Stimulated activated CD8-positive, alpha-beta memory T cell treated with anti-CD3 and anti-CD28 coated beads, Interleukin-7, amount 100 ng/mL, for 24 hours (primary cell): Measurements from ENCODE around the gene GAB2.

Experiments used
- DNase-seq: peaks from one replicate; pipeline ENCODE4 v3.0.0-alpha.2; 2020; ENCODE audit warnings: low read depth

The GAB2 gene

DNA sequence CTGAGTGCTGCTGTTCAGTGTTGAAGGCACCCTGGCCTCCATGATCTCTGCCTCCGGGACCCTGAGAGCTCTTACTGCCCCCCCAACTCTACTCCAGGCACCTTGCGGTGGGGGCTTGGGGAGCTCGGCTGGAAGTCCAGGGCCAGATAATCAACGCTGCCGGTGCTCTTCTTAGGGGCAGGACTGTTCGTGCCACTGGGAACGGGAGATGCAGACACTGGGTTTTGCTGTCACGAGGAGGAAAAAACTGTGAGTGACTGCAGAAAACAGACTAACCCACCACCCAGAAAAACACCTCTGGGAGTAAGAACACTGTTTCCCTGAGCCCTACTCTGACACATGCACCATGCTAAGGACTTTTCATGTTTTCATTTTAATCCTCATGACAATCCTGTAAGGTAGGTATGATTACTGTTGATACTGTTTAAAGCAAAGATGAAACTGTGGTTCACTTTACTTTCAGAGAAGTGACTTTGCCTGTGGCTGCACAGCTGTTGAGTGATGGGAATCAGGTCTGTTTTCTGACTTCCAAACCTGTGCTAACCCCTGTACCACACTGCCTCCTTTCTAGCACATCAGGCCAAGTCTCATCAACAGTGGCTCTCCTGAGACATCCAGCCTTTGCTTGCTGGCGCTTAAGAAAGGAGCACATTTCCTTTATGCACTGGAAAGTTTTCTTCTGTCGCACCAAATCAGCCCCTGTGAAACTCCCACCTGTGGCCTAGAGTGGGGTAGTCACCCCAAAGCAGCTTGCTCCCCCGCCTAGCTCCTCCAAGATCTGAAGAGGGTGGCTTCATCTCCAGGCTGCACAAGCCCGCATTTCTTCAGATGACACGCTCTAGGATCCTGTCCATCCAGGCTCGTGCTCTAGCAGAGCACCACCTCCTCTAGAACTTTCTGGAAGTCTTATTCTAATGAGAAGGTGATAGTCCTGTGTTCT is 197.1 kb downstream of the GAB2 start:
- no peak for DNase-seq

GRCh38 chr11:78219493-78220217 is 198.0 kb downstream of the GAB2 start:
- DNase-seq = no peak

DNA sequence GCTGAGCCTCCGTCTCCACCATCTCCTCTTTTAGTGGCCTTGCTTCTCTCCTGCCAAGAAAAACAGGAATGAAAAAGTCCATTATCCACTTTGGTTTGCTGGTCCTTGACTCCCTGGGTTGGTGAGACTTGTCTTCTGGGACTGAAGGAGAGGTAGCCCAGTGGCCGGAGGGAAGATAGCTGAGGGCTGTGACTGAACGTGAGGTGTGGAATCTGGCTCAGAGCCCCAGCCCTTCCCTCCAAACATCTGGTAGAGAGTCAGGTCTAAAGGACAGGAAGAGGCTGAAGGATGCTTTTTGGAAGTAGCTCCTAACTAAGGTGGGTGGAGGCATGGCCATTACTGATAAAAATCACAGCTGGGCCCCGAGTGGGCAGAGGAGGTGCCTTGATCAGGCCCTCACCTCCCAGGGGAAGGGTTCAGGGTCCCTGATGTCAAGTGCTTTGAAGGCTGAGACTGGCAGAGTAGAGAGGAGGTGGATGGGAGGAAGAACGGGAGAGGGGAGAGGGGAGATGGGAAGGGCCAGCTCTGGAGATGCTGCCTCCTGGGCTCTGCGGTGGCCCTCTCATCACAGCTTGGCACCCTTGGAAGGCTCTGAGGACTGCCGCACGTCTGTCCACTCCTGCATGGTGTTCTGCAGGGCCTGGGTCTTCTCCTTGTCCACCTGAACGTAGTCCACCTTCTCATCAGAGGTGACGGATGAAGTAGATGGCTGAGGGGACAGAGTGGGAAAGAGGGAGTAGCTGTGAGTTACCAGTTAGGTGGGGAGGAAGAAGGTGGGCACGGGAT is 198.7 kb downstream of the GAB2 start:
- no peak for DNase-seq

- DNase-seq = no peak
These were observed 199.7 kb downstream of the GAB2 start for GRCh38 chr11:78217650-78218541.

GRCh38 chr11:78216571-78217287 is 200.9 kb downstream of the GAB2 start:
- DNase-seq = no peak

- DNase-seq = no peak
These were observed 201.6 kb downstream of the GAB2 start for GRCh38 chr11:78216021-78216420.

DNA sequence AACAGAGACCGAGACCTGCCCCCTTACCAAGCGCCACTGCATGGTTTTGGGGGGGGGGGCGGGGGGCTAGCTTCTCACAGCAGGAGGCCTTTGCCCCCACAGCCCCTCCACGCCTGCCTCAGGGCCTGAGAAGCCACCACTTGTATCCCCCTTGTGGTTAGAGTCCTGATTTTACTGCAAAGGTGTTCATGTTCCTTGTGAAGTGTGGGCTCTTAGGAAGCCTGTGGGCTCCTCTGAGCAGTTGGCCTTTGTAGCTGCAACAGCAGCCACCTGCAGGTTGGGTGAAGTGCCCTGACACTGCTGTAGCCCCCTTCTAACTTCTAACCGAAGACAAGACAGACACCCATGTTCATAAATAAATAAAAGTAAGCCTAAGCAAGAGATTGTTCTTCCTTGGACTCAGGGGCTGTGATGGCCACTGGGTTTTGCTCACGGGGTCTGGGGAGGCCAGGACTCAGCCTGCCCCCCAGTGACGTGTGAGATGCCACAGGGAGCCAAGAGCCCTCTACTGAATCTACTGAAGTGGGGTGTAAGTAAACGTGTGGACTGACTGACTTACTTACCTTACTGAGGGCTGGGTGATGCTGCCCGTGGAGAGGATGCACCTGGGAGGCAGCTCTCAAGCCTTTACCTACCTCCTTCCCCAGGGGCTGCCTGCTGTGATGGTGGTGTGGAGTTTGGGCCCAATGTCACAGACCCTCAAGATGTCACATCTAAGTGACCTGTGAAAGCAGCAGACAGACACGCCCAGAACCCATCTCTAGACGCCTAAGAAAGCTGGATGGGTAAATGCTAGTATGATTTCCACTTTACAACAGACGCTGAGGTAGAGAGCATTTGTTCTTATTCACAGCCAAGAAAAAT is 203.1 kb downstream of the GAB2 start:
- DNase-seq = no peak

- no peak for DNase-seq
These were observed 203.9 kb downstream of the GAB2 start for GRCh38 chr11:78213526-78214330.

DNA sequence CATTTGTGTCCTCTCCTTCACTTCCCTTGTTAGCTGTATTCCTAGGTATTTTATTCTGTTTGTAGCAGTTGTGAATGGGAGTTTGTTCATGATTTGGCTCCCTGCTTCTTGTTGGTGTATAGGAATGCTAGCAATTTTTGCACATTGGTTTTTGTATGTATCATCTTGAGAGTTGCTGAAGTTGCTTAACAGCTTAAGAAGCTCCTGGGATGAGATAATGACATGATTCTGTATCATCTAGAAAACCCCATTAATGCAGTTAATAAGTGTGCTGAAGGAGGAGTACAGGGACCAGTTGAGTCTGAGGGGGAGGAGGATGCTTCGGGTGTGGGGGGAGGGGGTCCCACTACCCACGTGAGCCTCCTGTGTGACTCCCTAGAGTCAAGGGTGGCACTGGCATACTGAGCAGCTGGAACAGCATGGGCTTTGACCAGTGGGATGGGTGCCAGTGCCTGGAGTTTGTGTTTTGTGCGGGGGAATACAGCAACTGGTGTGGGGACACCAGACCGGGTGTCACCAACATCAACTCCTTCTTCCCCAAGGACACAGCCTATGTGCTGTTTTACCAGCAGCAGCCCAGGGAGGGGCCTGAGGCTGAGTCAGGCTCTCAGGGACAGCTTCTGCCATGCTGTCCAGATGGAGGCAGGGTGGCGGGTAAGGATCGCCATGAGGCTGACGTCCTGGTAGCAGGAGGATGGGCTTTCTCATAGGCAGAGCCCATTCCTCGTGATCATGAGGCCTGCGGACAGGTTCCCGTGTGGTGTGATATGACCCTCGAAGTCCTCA is 204.8 kb downstream of the GAB2 start:
- no peak for DNase-seq

DNA sequence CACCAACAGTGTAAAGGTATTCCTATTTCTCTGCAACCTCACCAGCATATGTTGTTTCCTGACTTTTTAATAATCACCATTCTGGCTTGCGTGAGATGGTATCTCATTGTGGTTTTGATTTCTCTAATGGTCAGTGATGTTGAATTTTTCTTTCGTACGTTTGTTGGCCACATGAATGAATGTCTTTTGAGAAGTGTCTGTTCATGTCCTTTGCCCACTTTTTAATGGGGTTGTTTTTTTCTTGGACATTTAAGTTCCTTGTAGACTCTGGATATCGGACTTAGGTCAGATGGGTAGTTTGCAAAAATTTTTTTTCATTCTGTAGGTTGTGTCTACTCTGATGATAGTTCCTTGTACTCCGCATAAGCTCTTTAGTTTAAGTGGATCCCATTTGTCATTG is 206.1 kb downstream of the GAB2 start:
- no peak for DNase-seq

- no peak for DNase-seq
These were observed 207.5 kb downstream of the GAB2 start for GRCh38 chr11:78210000-78210608.

- no peak for DNase-seq
These were observed 208.1 kb downstream of the GAB2 start for GRCh38 chr11:78209478-78209877.

DNA sequence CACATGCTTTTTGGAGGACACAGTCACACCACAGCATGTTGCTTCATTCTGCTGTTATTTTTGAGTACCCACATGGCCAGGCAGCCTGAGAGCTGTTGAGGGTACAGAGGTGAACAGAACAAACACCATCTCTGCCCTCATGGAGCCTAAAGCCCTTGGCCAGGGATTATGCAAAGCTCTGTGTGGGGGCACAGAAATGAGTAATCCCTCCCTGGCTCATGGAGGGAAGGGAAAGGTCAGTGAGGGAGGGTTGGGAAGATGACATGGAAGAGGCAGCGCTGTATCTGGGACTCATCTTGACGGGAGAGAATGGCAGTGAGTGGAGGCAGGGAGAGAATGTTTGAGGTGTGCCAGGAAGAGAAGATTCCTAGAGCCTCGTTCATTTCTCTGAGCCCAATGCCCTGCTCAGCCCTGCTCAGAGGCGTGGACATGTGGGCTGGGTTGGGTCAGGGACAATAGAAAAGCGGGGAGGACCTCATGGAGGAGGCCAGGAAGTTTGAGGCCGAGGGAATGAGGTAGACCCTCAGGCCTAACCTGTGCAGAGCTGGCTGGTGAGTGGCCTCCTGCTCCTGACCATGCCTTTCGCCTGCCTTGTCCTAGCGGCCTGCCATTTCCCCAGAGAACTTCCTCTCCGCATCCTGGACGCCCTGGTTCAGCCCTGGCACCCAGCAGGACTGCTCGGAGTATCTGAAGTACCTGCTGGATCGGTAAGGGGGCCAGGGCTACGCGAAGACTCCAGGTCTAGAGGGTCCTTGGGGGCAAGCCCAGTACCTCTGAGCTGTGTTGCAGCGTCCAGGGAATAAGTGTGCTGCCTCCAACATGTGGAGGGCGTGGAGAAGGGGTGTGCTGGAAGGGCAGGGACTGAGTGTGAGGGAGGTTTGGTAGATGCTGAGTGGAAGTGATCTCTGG is 209.1 kb downstream of the GAB2 start:
- DNase-seq = no peak

GRCh38 chr11:78207532-78208256 is 209.9 kb downstream of the GAB2 start:
- DNase-seq = no peak

DNA sequence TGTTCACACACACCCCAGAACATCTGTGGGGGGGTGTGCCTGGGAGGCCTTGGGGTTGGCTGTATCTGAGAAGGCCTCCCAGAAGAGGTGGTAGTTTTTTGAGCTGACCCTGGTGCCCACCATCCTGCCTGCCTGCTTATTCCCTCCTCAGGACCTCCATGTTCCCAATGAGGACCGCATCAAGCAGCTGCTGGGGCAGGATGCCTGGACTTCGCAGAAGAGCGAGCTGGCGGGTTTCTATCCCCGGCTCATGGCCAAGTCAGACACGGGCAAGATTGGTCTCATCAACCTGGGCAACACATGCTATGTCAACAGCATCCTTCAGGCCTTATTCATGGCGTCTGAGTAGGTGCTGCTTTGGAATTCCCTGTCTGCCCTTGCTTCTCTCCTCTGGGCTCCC is 211.9 kb downstream of the GAB2 start:
- DNase-seq = no peak

DNA sequence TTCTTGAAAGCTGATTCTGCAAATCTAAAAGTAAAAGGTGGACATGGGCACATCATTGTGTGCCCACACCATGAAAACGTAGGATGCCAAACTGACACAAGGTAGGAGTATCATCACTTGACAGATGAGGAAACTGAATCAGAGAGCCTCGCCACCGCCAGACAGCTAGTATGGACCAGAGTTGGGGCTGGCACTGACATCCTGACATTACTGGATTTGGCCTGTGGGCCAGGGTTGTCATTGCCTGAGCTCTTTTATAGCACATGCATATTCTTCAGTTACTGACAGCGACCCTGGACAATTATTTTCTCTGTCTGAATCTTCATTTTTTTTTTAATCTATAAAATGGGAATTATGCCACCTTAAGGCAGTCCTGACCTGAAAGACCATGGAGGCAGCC is 212.4 kb downstream of the GAB2 start:
- DNase-seq = no peak
